Epithelial cell of esophagus (primary cell): ENCODE data around the gene ALDH7A1.

ENCODE experiments used
- DNase-seq: peaks from one replicate; pipeline ENCODE4 v3.0.0; 2010; ENCODE audit warnings: low read depth
- H3K4me3 ChIP-seq: 2 replicates; pipeline ENCODE4 v1.5.1; 2011; ENCODE audit warnings: mild to moderate bottlenecking, low read length, control low read depth
- CTCF ChIP-seq: IDR thresholded peaks from 2 replicates; pipeline ENCODE4 v1.5.1; 2011; ENCODE audit warnings: low read depth, mild to moderate bottlenecking, low read length, control low read depth, inconsistent platforms; ENCODE audit not compliant: insufficient read depth; ENCODE audit errors: missing control alignments

ALDH7A1 gene

GRCh38 chr5:126610160-126610559 is 15.1 kb upstream of the ALDH7A1 start:
- TF ChIP-seq CTCF: no peak
- no peak overlapping the region for H3K4me3 ChIP-seq
- no peak for DNase-seq

- H3K4me3 ChIP-seq: peak overlapping the region; percentile 18
- TF ChIP-seq CTCF: no peak
- DNase-seq: no peak
These were observed 10.5 kb upstream of the ALDH7A1 start for GRCh38 chr5:126605525-126605924.

GRCh38 chr5:126603402-126603991 is 8.5 kb upstream of the ALDH7A1 start:
- TF ChIP-seq CTCF: no peak
- DNase-seq: no peak
- H3K4me3 ChIP-seq: no peak overlapping the region

GRCh38 chr5:126600631-126601511 is 5.9 kb upstream of the ALDH7A1 start, which contains the start of gene PHAX:
TSS of gene PHAX (plus strand) at chr5:126600947. CDS start at chr5:126600963, 16 bp downstream.
- TF ChIP-seq CTCF: peak; percentile 57
- peak; percentile 86 for DNase-seq
- peak within 1 kb of the TSS; percentile 96 for H3K4me3 ChIP-seq

GRCh38 chr5:126599971-126600630 is 5.1 kb upstream of the ALDH7A1 start:
- DNase-seq: peak; percentile 52
- peak overlapping the region; percentile 96 for H3K4me3 ChIP-seq

GRCh38 chr5:126599499-126599898 is 4.5 kb upstream of the ALDH7A1 start:
- DNase-seq: no peak
- no peak overlapping the region for H3K4me3 ChIP-seq
- no peak for TF ChIP-seq CTCF

GRCh38 chr5:126597156-126597555 is 2.1 kb upstream of the ALDH7A1 start:
- H3K4me3 ChIP-seq: no peak overlapping the region
- no peak for TF ChIP-seq CTCF
- DNase-seq: peak; percentile 99
